Stimulated activated CD8-positive, alpha-beta memory T cell treated with anti-CD3 and anti-CD28 coated beads, Interleukin-12 subunit alpha, Interleukin-12 subunit beta, amount 100 ng/mL, for 1 hour (primary cell): ENCODE results near the gene LCE1E.

Experiments
- DNase-seq: peaks from one replicate; pipeline ENCODE4 v3.0.0-alpha.2; 2020; ENCODE audit warnings: low read depth

The LCE1E gene

GRCh38 chr1:152783095-152783494 is 3.0 kb upstream of the LCE1E start:
- DNase-seq, result no peak

GRCh38 chr1:152795686-152796085 is 9.6 kb downstream of the LCE1E start:
- DNase-seq, result no peak

GRCh38 chr1:152796421-152796820 is 10.4 kb downstream of the LCE1E start, which contains the start of gene LCE1D:
Gene LCE1D (plus strand): TSS chr1:152796721. CDS start chr1:152797795, 1,074 bp downstream.
- no peak for DNase-seq

- DNase-seq, result no peak
These were observed 15.3 kb downstream of the LCE1E start for GRCh38 chr1:152801333-152801732.

GRCh38 chr1:152806576-152806975 is 20.5 kb downstream of the LCE1E start, which contains the start of gene LCE1C:
Gene LCE1C (minus strand): TSS chr1:152806651. CDS start chr1:152805478, 1,173 bp downstream.
- no peak for DNase-seq

GRCh38 chr1:152811050-152811449 is 25.0 kb downstream of the LCE1E start:
- DNase-seq, result no peak

- no peak for DNase-seq
These were observed 25.6 kb downstream of the LCE1E start, which contains the start of gene LCE1B for GRCh38 chr1:152811671-152812070. Gene LCE1B (plus strand): TSS chr1:152811971. CDS start chr1:152812447, 476 bp downstream.

GRCh38 chr1:152817309-152817708 is 31.3 kb downstream of the LCE1E start:
- DNase-seq, result no peak

GRCh38 chr1:152823294-152823693 is 37.2 kb downstream of the LCE1E start:
- no peak for DNase-seq

- DNase-seq, result no peak
These were observed 38.9 kb downstream of the LCE1E start for GRCh38 chr1:152824964-152825363.

- no peak for DNase-seq
These were observed 41.1 kb downstream of the LCE1E start, which contains the start of gene LCE1A for GRCh38 chr1:152827173-152827572. Gene LCE1A (plus strand): TSS chr1:152827473. CDS start chr1:152827473, 0 bp downstream.

- no peak for DNase-seq
These were observed 50.8 kb downstream of the LCE1E start for GRCh38 chr1:152836870-152837269.
